DND-41 (cell line): ENCODE data around the gene DMRTA2.

Experiments used
- EZH2 ChIP-seq: IDR thresholded peaks from 3 replicates; pipeline ENCODE4 v1.6.1; 2012; ENCODE audit warnings: borderline replicate concordance, low read depth, mild to moderate bottlenecking, moderate library complexity, low read length, inconsistent platforms; ENCODE audit not compliant: severe bottlenecking
- TF ChIP-seq, protein P1 (sequence below): IDR thresholded peaks from 2 replicates; pipeline ENCODE4 v1.5.1; 2012; ENCODE audit warnings: borderline replicate concordance, low read length, moderate library complexity, mild to moderate bottlenecking; ENCODE audit not compliant: poor library complexity, severe bottlenecking; ENCODE audit errors: extremely low read depth

DNA sequence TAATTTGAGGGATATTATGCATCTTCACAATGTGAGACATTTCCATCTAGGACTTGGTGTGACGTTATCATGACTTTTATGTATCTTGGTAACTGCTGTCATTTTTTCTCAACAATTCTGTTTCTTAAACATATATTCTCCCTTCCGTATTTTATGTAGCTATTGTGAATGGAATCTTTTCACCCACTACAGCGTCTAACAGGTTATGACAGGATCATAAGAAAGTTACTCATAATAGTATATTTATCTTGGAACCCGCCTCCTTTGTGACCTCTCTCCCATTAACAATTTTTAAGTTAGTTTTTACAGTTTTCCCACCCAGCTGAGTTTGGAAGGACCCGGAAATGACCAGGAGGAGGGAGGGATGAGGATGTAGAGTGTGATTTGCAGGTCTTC, 6.8 kb upstream of the DMRTA2 start:
- no peak for TF ChIP-seq EZH2
- TF ChIP-seq, protein P1, sequence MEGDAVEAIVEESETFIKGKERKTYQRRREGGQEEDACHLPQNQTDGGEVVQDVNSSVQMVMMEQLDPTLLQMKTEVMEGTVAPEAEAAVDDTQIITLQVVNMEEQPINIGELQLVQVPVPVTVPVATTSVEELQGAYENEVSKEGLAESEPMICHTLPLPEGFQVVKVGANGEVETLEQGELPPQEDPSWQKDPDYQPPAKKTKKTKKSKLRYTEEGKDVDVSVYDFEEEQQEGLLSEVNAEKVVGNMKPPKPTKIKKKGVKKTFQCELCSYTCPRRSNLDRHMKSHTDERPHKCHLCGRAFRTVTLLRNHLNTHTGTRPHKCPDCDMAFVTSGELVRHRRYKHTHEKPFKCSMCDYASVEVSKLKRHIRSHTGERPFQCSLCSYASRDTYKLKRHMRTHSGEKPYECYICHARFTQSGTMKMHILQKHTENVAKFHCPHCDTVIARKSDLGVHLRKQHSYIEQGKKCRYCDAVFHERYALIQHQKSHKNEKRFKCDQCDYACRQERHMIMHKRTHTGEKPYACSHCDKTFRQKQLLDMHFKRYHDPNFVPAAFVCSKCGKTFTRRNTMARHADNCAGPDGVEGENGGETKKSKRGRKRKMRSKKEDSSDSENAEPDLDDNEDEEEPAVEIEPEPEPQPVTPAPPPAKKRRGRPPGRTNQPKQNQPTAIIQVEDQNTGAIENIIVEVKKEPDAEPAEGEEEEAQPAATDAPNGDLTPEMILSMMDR, result no peak
